Pons (tissue), 1 donor: ENCODE data around the gene GMCL1.
A peak's percentile ranks its signal among the peaks of the same experiment; 100 is the strongest.
"Not testable (repeated sequence)": the region's sequence is repeated elsewhere in the genome, so short reads cannot be mapped to it uniquely, and the experiment has no call there.

Experiments used
- DNase-seq: peaks from one replicate; pipeline ENCODE4 v3.0.0-alpha.2; 2016; ENCODE audit warnings: low spot score

Gene GMCL1, protein sequence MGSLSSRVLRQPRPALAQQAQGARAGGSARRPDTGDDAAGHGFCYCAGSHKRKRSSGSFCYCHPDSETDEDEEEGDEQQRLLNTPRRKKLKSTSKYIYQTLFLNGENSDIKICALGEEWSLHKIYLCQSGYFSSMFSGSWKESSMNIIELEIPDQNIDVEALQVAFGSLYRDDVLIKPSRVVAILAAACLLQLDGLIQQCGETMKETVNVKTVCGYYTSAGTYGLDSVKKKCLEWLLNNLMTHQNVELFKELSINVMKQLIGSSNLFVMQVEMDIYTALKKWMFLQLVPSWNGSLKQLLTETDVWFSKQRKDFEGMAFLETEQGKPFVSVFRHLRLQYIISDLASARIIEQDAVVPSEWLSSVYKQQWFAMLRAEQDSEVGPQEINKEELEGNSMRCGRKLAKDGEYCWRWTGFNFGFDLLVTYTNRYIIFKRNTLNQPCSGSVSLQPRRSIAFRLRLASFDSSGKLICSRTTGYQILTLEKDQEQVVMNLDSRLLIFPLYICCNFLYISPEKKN

GRCh38 chr2:69829256-69830044 is at the start of gene GMCL1:
Gene GMCL1 (plus strand): TSS chr2:69829660. CDS start chr2:69829893, 233 bp downstream.
- DNase-seq = peak; percentile 91

GRCh38 chr2:69780921-69781320 is 48.5 kb upstream of the GMCL1 start:
- DNase-seq = no peak

GRCh38 chr2:69781321-69782248 is 47.9 kb upstream of the GMCL1 start:
- no peak for DNase-seq

DNA sequence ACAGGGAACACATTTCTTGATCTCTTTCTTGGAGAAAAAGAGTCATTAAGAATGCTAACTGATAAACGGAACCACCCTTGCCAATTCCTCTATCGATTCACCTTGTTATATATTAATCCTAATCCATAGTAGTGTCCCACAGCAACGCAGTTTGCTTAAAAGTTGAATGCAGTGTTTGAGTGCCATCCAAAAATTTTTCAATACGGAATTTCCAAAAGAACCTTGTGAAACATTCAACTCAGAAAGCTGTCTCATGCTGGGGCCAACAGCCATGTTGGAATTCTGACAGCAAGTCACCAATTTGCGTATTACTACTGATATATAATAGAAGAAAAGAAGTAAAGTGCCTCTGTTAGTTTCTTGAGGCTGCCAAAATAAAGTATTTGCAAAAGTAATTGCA is 45.2 kb upstream of the GMCL1 start:
- no peak for DNase-seq

DNA sequence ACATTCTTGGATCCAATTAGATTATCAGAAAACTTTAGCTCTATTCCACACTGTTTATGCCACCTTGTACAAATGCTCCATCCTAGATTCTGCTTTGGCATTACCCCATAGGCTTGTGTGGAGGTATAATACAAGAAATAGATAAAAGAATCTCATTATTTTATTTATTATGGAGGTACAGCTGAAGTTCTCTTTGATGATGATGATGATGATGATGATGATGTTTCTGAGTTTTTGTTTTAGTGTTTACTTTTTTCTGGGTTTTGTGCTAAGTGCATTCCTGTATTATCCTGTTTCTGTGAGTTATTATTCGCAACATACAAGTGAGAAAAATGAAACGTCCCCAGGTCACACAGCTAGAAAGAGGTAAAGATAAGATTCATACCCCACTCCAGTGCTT is 44.1 kb upstream of the GMCL1 start:
- no peak for DNase-seq

- DNase-seq = no peak
These were observed 43.4 kb upstream of the GMCL1 start for GRCh38 chr2:69786052-69786560.

DNA sequence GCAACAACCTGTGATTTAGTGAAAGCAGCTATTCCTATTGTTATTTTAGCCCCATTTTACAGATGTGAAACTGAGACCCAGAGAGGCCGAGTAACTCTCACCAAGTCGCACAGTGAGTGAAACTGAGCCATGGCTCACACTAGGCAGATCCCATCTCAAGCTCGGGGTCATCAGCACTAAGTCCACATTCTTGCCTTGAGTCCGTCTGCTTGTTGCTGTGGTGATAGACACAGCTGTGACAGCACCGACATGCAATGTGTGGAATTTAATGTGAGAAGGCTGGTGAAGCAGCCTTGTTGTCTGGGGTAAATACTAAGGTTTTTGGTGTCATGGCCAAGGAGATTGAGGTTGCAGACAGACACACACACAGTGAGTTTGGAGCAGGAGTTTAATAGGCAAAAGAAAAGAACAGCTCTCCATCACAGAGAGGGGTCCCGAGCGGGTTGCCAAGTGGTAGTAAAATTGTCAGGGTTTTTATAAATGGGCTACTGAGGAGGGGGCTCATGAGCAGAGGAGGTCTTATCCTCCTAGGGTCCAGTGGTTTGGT is 40.2 kb upstream of the GMCL1 start:
- DNase-seq = no peak

GRCh38 chr2:69789772-69790600 is 39.5 kb upstream of the GMCL1 start:
- DNase-seq = peak; percentile 47

DNA sequence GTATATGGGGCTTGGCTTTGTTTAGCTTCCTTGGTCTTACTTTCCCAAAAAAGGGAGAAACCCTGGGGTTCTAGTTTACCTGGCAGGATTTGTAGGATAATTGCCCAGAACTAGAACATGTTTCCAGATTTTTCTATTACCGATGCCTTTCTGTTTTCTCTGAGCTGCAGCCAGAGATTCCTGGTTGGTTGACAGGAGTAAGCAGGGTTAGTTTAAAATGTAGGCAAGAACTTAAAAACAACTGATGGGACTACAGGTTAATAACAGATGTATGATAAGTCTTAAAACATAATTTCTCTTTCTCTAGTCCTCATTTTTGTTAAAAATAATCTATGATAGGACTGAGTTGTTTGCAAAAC is 38.9 kb upstream of the GMCL1 start:
- DNase-seq = peak; percentile 4

GRCh38 chr2:69791045-69791444 is 38.4 kb upstream of the GMCL1 start:
- no peak for DNase-seq

DNA sequence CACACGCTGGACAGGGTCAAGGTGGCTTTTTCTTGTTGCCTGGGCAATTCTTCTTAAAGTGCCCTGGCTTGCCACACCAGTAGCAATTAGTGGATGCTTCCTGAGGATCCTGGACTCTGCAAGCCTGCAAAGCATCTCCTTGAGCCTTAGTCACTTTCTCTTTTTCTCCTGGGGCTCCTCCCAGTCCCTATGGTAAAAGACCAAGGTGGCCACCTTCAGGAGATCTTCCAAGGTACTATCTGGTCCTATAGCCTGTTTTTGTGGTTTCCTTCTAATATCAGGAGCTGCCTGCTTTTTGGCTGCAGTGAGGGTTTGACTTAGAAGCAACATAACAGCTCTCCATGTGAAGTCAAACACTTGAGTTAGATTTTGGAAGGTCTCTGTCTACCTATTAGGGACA is 33.3 kb upstream of the GMCL1 start:
- DNase-seq = no peak

DNA sequence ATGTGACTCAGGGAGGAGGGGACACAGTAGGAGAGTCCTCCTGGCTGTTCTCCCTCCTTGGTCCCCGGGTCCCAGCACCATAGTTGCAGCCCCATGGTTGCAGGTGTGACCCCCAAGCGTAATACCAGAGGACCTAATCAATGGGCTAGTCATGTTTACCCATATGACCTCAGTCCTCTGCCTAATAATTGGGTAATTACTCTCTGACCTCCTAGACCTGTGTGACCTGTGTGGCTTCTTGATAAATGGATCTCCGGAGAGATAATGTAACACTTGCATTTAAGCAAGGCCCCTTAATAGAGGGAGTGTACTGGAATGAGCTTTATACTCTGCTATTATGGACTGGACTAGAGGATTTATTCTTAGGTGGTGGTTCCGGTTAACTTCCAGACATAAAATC is 32.2 kb upstream of the GMCL1 start:
- DNase-seq = no peak

- no peak for DNase-seq
These were observed 31.6 kb upstream of the GMCL1 start for GRCh38 chr2:69797836-69798289.

DNA sequence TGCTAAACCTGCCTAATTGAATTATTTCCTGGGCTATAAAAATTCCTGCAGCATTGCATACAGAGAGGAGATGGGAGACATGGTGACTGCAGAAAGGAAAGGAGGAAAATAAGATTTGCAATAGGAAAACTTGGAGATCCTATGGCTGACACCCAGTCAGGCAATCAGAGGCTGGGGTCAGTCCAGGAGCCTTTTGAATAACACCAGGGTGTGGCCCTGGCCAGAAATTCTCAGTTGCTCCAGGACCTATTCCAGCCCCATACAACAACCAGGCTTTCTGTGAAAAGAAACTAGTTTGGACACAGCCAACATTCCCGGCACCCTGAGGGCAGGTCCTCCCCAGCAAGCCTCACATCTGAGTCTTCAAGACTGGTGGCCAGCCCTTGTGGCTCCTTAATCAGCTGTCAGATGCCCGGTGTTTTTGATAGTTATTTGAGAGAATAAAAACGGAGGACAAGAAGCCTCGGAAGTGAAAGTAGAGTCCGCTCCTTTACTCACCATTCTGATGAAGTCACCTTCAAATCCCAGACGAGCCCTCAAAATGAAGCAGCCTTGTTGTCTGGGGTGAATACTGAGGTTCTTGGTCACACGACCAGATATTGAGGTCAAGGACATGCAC is 31.1 kb upstream of the GMCL1 start:
- no peak for DNase-seq

DNA sequence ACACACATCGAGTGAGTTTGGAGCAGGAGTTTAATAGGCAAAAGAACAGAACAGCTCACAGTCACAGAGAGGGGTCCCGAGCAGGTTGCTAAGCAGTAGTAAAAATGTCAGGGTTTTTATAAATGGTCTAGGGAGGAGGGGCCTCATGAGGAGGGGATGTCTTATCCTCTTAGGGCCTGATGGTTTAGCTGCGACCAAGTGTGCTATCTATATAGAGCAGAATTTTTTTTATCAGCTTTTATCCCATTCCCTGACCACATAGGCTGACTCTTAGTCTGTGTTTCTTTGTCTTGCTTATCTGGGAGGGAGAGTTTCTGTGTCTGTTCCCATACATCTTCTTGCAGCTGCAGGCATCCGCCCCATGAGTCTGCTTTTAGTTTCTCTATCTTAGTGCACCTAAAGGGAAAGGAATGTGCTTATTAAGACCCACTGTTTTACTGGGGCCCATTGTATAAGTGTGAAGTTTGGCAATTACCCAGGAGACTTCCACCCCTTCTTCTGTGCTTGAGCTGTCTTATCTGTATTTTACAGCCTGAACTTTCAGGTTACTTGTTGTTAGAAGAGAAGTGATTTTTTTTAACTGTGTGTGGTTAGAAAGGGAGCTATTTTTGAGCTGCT is 30.4 kb upstream of the GMCL1 start:
- DNase-seq = no peak

DNA sequence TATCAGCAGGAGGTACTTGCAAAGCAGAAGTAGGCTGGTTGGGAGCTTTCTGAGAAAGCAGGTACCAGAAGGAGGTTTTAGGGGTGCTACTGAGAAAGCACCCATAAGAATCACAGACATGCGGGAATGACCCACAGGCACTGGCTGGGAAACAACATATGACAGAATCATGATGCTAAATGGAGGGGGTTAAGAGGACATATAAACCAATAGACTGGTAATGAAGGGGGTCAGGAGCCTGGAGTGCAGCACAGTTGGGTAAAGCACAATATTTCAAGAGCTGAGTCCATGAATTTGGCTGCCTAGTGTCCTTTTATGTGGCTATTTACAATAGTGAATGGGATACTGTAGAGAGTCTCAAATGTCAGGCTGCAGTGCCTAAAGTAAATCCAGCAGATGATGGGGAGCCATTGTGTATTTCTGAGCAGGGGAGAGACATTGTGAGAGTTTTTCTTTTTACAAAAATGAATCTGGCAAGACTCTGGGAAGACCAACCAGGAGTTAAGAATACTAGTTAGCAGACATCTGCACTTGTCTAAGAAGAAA is 27.6 kb upstream of the GMCL1 start:
- DNase-seq = peak; percentile 34

DNA sequence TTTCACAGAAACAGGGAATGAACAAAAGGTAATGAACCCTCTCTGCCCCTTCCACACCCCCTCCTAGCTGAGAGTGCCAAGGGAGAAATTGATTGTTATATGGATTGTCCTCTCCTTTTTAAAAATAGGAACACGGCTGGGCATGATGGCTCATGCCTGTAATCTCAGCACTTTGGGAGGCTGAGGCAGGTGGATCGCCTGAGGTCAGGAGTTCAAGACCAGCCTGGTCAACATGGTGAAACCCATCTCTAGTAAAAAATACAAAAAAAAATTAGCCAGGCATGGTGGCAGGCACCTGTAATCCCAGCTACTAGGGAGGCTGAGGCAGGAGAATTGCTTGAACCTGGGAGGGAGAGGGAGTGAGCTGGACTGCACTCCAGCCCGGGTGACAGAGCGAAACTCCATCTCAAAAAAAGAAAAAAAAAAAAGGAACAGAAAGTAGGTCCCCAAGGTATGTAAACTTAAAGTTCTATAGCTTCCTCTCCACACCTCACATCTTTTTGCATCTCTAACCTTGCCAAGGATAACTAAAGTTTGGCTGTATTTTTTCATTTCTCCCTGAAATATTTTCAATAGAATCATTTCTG is 26.6 kb upstream of the GMCL1 start:
- DNase-seq = not testable (repeated sequence)

DNA sequence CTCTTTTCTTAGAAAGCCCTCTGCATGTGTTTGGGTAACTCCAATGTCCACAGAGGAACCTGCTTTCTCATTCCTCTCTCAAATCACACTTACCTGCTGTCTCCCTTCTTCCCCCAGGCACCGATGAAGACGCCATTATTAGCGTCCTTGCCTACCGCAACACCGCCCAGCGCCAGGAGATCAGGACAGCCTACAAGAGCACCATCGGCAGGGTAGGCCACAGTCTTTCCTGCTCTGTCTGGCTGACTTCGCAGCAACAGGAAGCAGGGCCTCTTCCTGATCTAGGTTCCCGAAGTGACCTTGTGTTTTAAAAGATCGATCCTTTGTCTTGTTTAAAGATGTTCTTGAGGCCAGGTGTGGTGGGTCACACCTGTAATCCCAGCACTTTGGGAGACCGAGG is 25.0 kb upstream of the GMCL1 start:
- no peak for DNase-seq

DNA sequence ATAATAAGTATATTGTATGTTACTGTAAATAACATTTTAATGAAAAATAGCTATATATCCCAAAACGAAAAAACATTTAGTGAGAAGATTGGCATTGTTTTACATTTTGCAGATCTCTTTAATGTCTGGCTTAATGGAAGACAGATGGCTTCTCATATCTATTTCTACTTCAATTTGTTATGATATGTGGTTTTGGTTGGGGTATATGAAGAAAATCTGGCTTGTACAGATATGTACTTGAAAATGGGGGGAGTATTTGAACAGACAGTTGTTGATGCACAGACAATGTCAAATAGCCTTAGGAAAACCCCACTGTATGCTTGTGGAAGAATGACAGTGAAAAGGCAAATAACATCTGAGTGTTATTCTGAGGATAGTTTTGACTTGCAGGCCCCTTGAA is 23.6 kb upstream of the GMCL1 start:
- no peak for DNase-seq
